Neural progenitor cell (in vitro differentiated cells): ENCODE data around the gene RNASE13. TPM values are rescaled to one million over a fixed set of nuclear protein-coding genes. Genes with fewer than 3 reads are reported as not detected.

ENCODE experiments used
- DNase-seq: peaks from one replicate; pipeline ENCODE4 v3.0.0-alpha.2; 2016; ENCODE audit warnings: low spot score
- H2AFZ ChIP-seq: fragments of 200-600 bp; sonication (generic); replicated peaks from 2 replicates; pipeline ENCODE4 v1.6.1; 2016; ENCODE audit warnings: antibody characterized with exemption
- H3F3A ChIP-seq: fragments of 200-600 bp; sonication (generic); 2 replicates; pipeline ENCODE4 v1.6.1; 2016; ENCODE audit warnings: antibody characterized with exemption, low read depth
- H3K27ac ChIP-seq: fragments of 200-600 bp; sonication (generic); 2 replicates; pipeline ENCODE4 v1.5.1; 2016; ENCODE audit warnings: mild to moderate bottlenecking
- H3K27me3 ChIP-seq: fragments of 200-600 bp; sonication (generic); 2 replicates; pipeline ENCODE4 v1.6.1; 2016; ENCODE audit warnings: mild to moderate bottlenecking, moderate library complexity
- H3K36me3 ChIP-seq: fragments of 200-600 bp; sonication (generic); 2 replicates; pipeline ENCODE4 v1.5.1; 2016
- H3K4me1 ChIP-seq: fragments of 200-600 bp; sonication (generic); 2 replicates; pipeline ENCODE4 v1.6.1; 2016; ENCODE audit warnings: mixed run types
- H3K4me2 ChIP-seq: fragments of 200-600 bp; sonication (generic); 2 replicates; pipeline ENCODE4 v1.6.1; 2016
- H3K4me3 ChIP-seq: fragments of 200-600 bp; sonication (generic); 2 replicates; pipeline ENCODE4 v1.5.1; 2016
- H3K79me2 ChIP-seq: fragments of 200-600 bp; sonication (generic); 2 replicates; pipeline ENCODE4 v1.6.1; 2016; ENCODE audit warnings: low read depth
- H3K9ac ChIP-seq: fragments of 200-600 bp; sonication (generic); 2 replicates; pipeline ENCODE4 v1.6.1; 2016
- H3K9me3 ChIP-seq: fragments of 200-600 bp; sonication (generic); 2 replicates; pipeline ENCODE4 v1.5.1; 2016; ENCODE audit warnings: low read depth
- H4K20me1 ChIP-seq: fragments of 200-600 bp; sonication (generic); 2 replicates; pipeline ENCODE4 v1.6.1; 2016; ENCODE audit warnings: low read depth
- H3K27ac Mint-ChIP-seq: 3 replicates; pipeline ENCODE4 v1.8.0; 2021; ENCODE audit warnings: mixed read lengths
- H3K27me3 Mint-ChIP-seq: 2 replicates; pipeline ENCODE4 v1.8.0; 2022; ENCODE audit warnings: low read depth, mild to moderate bottlenecking, inconsistent platforms, moderate library complexity, mixed read lengths; ENCODE audit not compliant: insufficient read depth
- H3K36me3 Mint-ChIP-seq: 3 replicates; pipeline ENCODE4 v1.8.0; 2021; ENCODE audit warnings: mixed read lengths
- H3K4me1 Mint-ChIP-seq: 3 replicates; pipeline ENCODE4 v1.8.0; 2021; ENCODE audit warnings: mixed read lengths
- H3K4me3 Mint-ChIP-seq: 3 replicates; pipeline ENCODE4 v1.8.0; 2021; ENCODE audit warnings: mild to moderate bottlenecking, moderate library complexity, mixed read lengths
- H3K9me3 Mint-ChIP-seq: 3 replicates; pipeline ENCODE4 v1.8.0; 2020; ENCODE audit warnings: mixed read lengths
- CTCF ChIP-seq: fragments of 200-600 bp; sonication (generic); IDR thresholded peaks from 2 replicates; pipeline ENCODE4 v1.5.1; 2017; ENCODE audit warnings: antibody characterized with exemption, mild to moderate bottlenecking
- EZH2 ChIP-seq: fragments of 200-600 bp; sonication (generic); IDR thresholded peaks from 2 replicates; pipeline ENCODE4 v1.6.1; 2017; ENCODE audit warnings: antibody characterized with exemption, mild to moderate bottlenecking, moderate library complexity
- EZH2phosphoT487 ChIP-seq: fragments of 200-600 bp; sonication (generic); IDR thresholded peaks from 2 replicates; pipeline ENCODE4 v1.6.1; 2017; ENCODE audit warnings: antibody characterized with exemption
- total RNA-seq: library from RNA; depleted of rRNA; stranded (reverse); fragments of >200 nt; gene quantifications from 2 replicates; pipeline ENCODE4 v1.2.3, GENCODE V29; 2015; ENCODE audit warnings: low replicate concordance

RNASE13 gene
- total RNA-seq, 1 donor from 2014 or later, result not detected

DNA sequence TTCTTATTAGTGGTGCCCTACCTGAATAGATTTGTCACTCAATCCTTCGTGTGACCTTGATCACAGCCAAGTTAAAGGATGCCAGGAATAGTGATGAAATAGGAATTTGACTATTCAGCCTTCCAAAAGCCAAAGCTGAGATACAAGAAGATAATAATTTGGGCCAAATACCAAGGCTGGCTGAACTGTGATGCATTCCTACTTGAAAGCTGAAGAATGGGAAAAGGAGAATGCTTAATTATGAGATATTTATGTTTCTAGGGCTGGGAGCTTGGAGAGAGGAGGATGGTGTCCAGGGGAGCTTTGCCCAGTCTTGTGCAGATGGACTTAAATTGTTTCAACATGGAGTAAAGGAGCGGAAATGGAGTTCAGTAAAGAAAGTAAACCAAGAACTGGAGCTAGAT, 12.8 kb upstream of the RNASE13 start:
- no peaks in the 10 kb centered on the region for H3K36me3 Mint-ChIP-seq
- H3F3A ChIP-seq, result no peaks in the 10 kb centered on the region
- H3K27ac ChIP-seq, result no peak overlapping the region
- H3K9ac ChIP-seq, result no peak overlapping the region
- no peak for DNase-seq
- no peaks in the 10 kb centered on the region for H4K20me1 ChIP-seq
- H3K4me3 ChIP-seq, result no peak overlapping the region
- H3K9me3 Mint-ChIP-seq, result no peaks in the 10 kb centered on the region
- H3K36me3 ChIP-seq, result no peaks in the 10 kb centered on the region
- no peak overlapping the region for H3K4me2 ChIP-seq
- H3K79me2 ChIP-seq, result no peaks in the 10 kb centered on the region
- no peak overlapping the region for H2AFZ ChIP-seq
- no peak overlapping the region for H3K27ac Mint-ChIP-seq
- H3K4me3 Mint-ChIP-seq, result no peak overlapping the region
- no peaks in the 10 kb centered on the region for H3K4me1 ChIP-seq
- H3K9me3 ChIP-seq, result no peaks in the 10 kb centered on the region
- H3K27me3 ChIP-seq, result peaks cover 10% of the 10 kb centered on the region
- H3K4me1 Mint-ChIP-seq, result no peaks in the 10 kb centered on the region
- peaks cover 6% of the 10 kb centered on the region for H3K27me3 Mint-ChIP-seq
- TF ChIP-seq EZH2 (no peak), CTCF (no peak), EZH2phosphoT487 (no peak)

DNA sequence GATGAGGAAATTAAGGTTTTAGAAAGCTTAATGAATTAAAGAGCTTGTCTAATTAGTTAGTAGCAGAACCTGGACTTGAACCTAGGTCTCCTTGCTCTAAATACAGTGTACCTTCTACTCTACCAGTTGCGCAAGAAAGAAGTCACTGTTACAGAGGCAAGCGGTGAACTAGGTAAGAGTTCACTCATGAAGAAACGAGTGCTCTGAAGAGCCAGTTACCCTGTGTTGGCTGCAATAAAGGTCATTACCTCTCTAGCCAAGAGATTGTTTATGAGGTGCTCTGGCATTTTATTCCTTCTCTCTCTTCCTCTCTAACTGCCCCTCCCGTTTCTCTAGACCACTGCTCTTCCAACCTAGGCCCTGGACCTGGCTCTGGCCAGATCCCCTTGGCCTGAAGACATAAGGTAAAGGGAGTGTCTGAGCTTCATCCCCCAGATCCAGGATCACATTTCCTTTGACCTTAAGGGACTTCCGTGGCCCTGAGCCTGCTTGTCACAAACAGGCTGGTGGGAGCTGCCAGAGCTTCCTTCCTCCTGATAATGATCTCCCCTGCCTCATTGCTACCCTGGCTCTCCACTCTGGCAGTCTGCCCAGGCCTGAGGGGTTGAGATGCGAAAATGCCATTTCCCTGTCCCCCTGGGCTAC, 9.5 kb upstream of the RNASE13 start:
- H3K4me1 ChIP-seq, result peaks cover 5% of the 10 kb centered on the region
- Mint-ChIP-seq H3K4me1 (peaks cover 14% of the 10 kb centered on the region), H3K4me3 (no peak overlapping the region), H3K9me3 (no peaks in the 10 kb centered on the region), H3K27me3 (peaks cover 6% of the 10 kb centered on the region), H3K36me3 (no peaks in the 10 kb centered on the region), H3K27ac (no peak overlapping the region)
- no peaks in the 10 kb centered on the region for H3F3A ChIP-seq
- H2AFZ ChIP-seq, result no peak overlapping the region
- DNase-seq, result no peak
- no peak for TF ChIP-seq EZH2
- TF ChIP-seq CTCF, result no peak
- no peak for TF ChIP-seq EZH2phosphoT487
- H3K27ac ChIP-seq, result no peak overlapping the region
- no peak overlapping the region for H3K9ac ChIP-seq
- H3K36me3 ChIP-seq, result no peaks in the 10 kb centered on the region
- no peaks in the 10 kb centered on the region for H3K79me2 ChIP-seq
- peaks cover 10% of the 10 kb centered on the region for H3K27me3 ChIP-seq
- H3K4me3 ChIP-seq, result no peak overlapping the region
- no peak overlapping the region for H3K4me2 ChIP-seq
- H3K9me3 ChIP-seq, result no peaks in the 10 kb centered on the region
- H4K20me1 ChIP-seq, result no peaks in the 10 kb centered on the region

DNA sequence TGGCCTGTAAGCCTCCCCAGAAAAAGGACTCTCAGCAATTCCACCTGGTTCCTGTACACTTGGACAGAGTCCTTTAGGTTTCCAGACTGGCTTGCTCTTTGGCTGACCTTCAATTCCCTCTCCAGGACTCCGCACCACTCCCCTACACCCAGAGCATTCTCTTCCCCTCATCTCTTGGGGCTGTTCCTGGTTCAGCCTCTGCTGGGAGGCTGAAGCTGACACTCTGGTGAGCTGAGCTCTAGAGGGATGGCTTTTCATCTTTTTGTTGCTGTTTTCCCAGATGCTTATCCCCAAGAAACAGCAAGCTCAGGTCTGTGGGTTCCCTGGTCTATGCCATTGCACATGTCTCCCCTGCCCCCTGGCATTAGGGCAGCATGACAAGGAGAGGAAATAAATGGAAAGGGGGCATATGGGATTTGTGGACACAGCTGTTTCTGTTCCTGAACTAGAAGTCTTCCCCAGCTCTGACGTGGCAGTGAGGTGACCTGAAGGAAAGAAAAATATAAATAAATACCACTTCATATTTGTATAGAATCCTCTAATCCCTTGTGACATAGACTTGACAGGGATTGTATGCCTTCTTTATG, 8.9 kb upstream of the RNASE13 start:
- DNase-seq, result no peak
- no peak overlapping the region for H2AFZ ChIP-seq
- no peaks in the 10 kb centered on the region for H3K9me3 ChIP-seq
- peaks cover 11% of the 10 kb centered on the region for H3K4me1 ChIP-seq
- no peak overlapping the region for H3K27ac ChIP-seq
- H4K20me1 ChIP-seq, result no peaks in the 10 kb centered on the region
- TF ChIP-seq EZH2phosphoT487 (no peak), EZH2 (no peak), CTCF (no peak)
- H3K36me3 ChIP-seq, result no peaks in the 10 kb centered on the region
- H3K4me3 ChIP-seq, result no peak overlapping the region
- no peak overlapping the region for H3K9ac ChIP-seq
- no peaks in the 10 kb centered on the region for H3F3A ChIP-seq
- H3K79me2 ChIP-seq, result no peaks in the 10 kb centered on the region
- no peak overlapping the region for H3K4me2 ChIP-seq
- H3K27me3 Mint-ChIP-seq, result peaks cover 6% of the 10 kb centered on the region
- H3K27me3 ChIP-seq, result peaks cover 10% of the 10 kb centered on the region
- H3K9me3 Mint-ChIP-seq, result no peaks in the 10 kb centered on the region
- H3K36me3 Mint-ChIP-seq, result no peaks in the 10 kb centered on the region
- no peak overlapping the region for H3K27ac Mint-ChIP-seq
- H3K4me3 Mint-ChIP-seq, result no peak overlapping the region
- H3K4me1 Mint-ChIP-seq, result peaks cover 14% of the 10 kb centered on the region
